DND-41 (cell line): ENCODE measurements around the gene DGKB.

ENCODE experiments used
- ATAC-seq: fragments of 200-7000 bp; cut with Tn5 transposase; 3 replicates; pipeline ENCODE4 v1.9.1; 2021; ENCODE audit warnings: low read depth; ENCODE audit not compliant: insufficient read depth
- DNase-seq: peaks from one replicate; pipeline ENCODE4 v3.0.0-alpha.2; 2020
- H2AFZ ChIP-seq: 2 replicates; pipeline ENCODE4 v1.6.0; 2012; ENCODE audit warnings: low read depth, low read length
- H3K27ac ChIP-seq: 2 replicates; pipeline ENCODE4 v1.5.1; 2012; ENCODE audit warnings: low read length, inconsistent platforms
- H3K27me3 ChIP-seq: fragments of 200-600 bp; sonication (generic); 2 replicates; pipeline ENCODE4 v1.6.0; 2012; ENCODE audit warnings: low read length, mild to moderate bottlenecking, inconsistent platforms; ENCODE audit not compliant: insufficient read depth, poor library complexity
- H3K36me3 ChIP-seq: 2 replicates; pipeline ENCODE4 v1.5.1; 2012; ENCODE audit warnings: low read length, inconsistent platforms; ENCODE audit not compliant: insufficient read depth
- H3K4me1 ChIP-seq: 2 replicates; pipeline ENCODE4 v1.5.1; 2012; ENCODE audit warnings: mild to moderate bottlenecking, low read length; ENCODE audit not compliant: insufficient read depth
- H3K4me2 ChIP-seq: 2 replicates; pipeline ENCODE4 v1.6.0; 2012; ENCODE audit warnings: mild to moderate bottlenecking, moderate library complexity, low read length, inconsistent platforms; ENCODE audit not compliant: insufficient read depth
- H3K4me3 ChIP-seq, 2 experiments: fragments of 200-600 bp in 1 of 2; shearing (Covaris generic) in 1 of 2; 2 replicates each; pipeline ENCODE4 v1.5.1; 2012 to 2016; ENCODE audit warnings: inconsistent platforms in 2 of 2, low read length in 2 of 2, mild to moderate bottlenecking in 2 of 2, low read depth in 1 of 2, moderate library complexity in 1 of 2
- H3K79me2 ChIP-seq: 2 replicates; pipeline ENCODE4 v1.6.0; 2012; ENCODE audit warnings: low read length, inconsistent platforms; ENCODE audit not compliant: insufficient read depth
- H3K9ac ChIP-seq: 2 replicates; pipeline ENCODE4 v1.6.0; 2012; ENCODE audit warnings: low read depth, mild to moderate bottlenecking, inconsistent platforms, low read length, moderate library complexity
- H3K9me3 ChIP-seq: 2 replicates; pipeline ENCODE4 v1.5.1; 2012; ENCODE audit warnings: low read length, moderate library complexity, mild to moderate bottlenecking, inconsistent platforms; ENCODE audit not compliant: insufficient read depth, severe bottlenecking
- H4K20me1 ChIP-seq: 2 replicates; pipeline ENCODE4 v1.6.0; 2012; ENCODE audit warnings: low read length; ENCODE audit not compliant: insufficient read depth
- CTCF ChIP-seq: IDR thresholded peaks from 2 replicates; pipeline ENCODE4 v1.5.1; 2012; ENCODE audit warnings: borderline replicate concordance, low read length, moderate library complexity, mild to moderate bottlenecking; ENCODE audit not compliant: poor library complexity, severe bottlenecking; ENCODE audit errors: extremely low read depth
- EZH2 ChIP-seq: IDR thresholded peaks from 3 replicates; pipeline ENCODE4 v1.6.1; 2012; ENCODE audit warnings: borderline replicate concordance, low read depth, mild to moderate bottlenecking, moderate library complexity, low read length, inconsistent platforms; ENCODE audit not compliant: severe bottlenecking

The DGKB gene

DNA sequence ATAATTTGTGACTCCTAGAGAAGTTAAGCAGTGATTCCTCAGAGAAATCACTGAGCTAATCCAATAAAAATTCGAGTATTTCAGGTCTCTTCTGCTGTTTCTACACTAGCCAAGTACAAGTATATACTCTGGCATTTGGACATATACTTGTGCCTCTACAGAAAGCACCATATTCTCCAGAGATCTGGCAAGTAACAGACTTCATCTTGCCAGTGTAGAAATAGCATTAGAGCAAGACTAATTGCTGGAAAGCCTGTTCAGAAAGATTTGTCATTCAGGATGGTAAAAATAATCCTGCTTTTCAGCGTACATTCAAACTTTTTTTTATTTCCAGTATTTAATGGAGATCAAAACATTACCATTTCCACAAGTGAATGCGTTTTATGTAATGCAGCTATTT, 502.3 kb downstream of the DGKB start:
- DNase-seq (no peak), ATAC-seq (no peak)
- H3K4me1 ChIP-seq = no peaks in the 10 kb centered on the region
- H3K79me2 ChIP-seq = no peaks in the 10 kb centered on the region
- H4K20me1 ChIP-seq = no peaks in the 10 kb centered on the region
- H3K36me3 ChIP-seq = no peaks in the 10 kb centered on the region
- TF ChIP-seq CTCF (no peak), EZH2 (no peak)
- no peak overlapping the region for H3K4me2 ChIP-seq
- no peaks in the 10 kb centered on the region for H3K27me3 ChIP-seq
- H3K9me3 ChIP-seq = no peaks in the 10 kb centered on the region
- no peak overlapping the region for H2AFZ ChIP-seq
- no peak overlapping the region for H3K27ac ChIP-seq
- H3K4me3 ChIP-seq = no peak overlapping the region
- H3K9ac ChIP-seq = no peak overlapping the region

DNA sequence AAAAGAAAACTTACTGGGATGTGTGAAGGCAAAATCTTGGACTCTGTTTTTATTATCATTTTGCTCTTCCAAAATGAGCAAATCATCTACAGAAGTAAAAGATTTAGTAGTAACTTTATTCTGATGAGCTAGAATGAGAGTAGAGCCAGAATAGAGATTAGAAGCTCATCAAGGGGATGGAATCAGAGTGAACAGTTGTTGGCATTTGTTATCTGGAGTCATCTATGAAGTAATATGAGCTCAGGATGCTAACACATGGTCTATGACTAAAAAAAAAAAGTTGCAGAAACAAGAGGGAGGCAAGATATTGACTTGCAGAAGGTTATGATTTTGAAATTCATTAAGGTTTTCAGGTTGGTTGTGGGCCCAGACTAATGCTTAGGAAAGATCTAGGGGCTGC, 504.0 kb downstream of the DGKB start:
- H3K27me3 ChIP-seq = no peaks in the 10 kb centered on the region
- H3K4me1 ChIP-seq = no peaks in the 10 kb centered on the region
- no peaks in the 10 kb centered on the region for H3K9me3 ChIP-seq
- TF ChIP-seq CTCF = no peak
- no peak for TF ChIP-seq EZH2
- no peak for DNase-seq
- H2AFZ ChIP-seq = no peak overlapping the region
- no peaks in the 10 kb centered on the region for H4K20me1 ChIP-seq
- H3K27ac ChIP-seq = no peak overlapping the region
- ATAC-seq = no peak
- H3K36me3 ChIP-seq = no peaks in the 10 kb centered on the region
- H3K9ac ChIP-seq = no peak overlapping the region
- H3K4me2 ChIP-seq = no peak overlapping the region
- no peak overlapping the region for H3K4me3 ChIP-seq
- H3K79me2 ChIP-seq = no peaks in the 10 kb centered on the region

DNA sequence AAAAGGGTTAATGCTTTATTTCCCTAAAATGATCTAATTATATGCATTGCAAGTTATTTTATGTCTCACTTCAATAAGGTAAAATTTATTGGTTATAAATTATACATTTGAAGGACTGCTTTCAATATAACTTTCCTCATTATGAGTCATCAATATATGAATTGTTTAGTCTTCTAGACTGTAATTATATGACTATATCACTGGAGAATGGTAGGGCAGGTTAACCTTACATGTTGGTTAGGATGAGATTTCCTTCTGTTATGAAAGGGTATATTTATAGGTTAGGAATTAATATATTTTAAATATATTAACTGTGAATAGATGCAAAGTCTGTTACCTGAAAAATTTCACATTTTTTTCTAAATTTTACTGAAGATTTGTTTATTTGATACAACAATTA, 506.7 kb downstream of the DGKB start:
- Histone ChIP-seq H4K20me1 (no peaks in the 10 kb centered on the region), H3K27ac (no peak overlapping the region), H3K4me1 (no peaks in the 10 kb centered on the region), H3K4me2 (no peak overlapping the region), H3K27me3 (no peaks in the 10 kb centered on the region), H3K79me2 (no peaks in the 10 kb centered on the region), H2AFZ (no peak overlapping the region), H3K4me3 (no peak overlapping the region), H3K9ac (no peak overlapping the region), H3K9me3 (no peaks in the 10 kb centered on the region), H3K36me3 (no peaks in the 10 kb centered on the region)
- no peak for ATAC-seq
- no peak for TF ChIP-seq CTCF
- no peak for TF ChIP-seq EZH2
- DNase-seq = no peak

DNA sequence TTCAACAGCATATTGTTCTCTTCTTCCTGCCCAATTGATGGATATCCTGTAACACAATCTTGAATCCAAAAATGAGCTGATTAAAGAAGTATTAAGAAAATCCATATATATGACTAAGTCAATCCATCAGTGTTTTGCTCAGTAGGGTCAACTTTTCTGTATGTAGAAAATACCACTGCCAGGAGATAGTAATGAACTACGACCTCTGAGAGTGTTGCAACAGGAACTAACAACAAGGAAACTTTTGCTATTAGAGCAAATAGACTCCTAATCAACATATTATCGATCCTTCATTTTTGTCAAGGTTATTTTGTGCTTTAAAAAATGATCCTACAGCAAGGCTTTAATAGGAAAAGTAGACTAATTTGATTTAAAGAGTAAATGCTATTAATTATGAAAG, 507.8 kb downstream of the DGKB start:
- no peak for DNase-seq
- Histone ChIP-seq H3K4me2 (no peak overlapping the region), H3K36me3 (no peaks in the 10 kb centered on the region), H3K27ac (no peak overlapping the region), H3K4me3 (no peak overlapping the region), H3K4me1 (no peaks in the 10 kb centered on the region), H3K79me2 (no peaks in the 10 kb centered on the region), H4K20me1 (no peaks in the 10 kb centered on the region), H3K9me3 (no peaks in the 10 kb centered on the region), H2AFZ (no peak overlapping the region), H3K27me3 (no peaks in the 10 kb centered on the region), H3K9ac (no peak overlapping the region)
- no peak for TF ChIP-seq CTCF
- TF ChIP-seq EZH2 = no peak
- no peak for ATAC-seq
